ENCODE measurements around the gene PKP2. TPM values are rescaled to one million over a fixed set of nuclear protein-coding genes. Genes with fewer than 3 reads are reported as not detected.

The PKP2 gene
- 25.4 TPM for polyA plus RNA-seq (ENCODE audit: insufficient read length)
- long read RNA-seq, donor 1, full-length matches to known transcripts: 8 of 8 reads
- long read RNA-seq, donor 1, partial matches to known transcripts: 0 of 8 reads
- long read RNA-seq, donor 1, other reads (novel, unspliced or antisense): 0 of 8 reads
- long read RNA-seq, donor 2, full-length matches to known transcripts: 6 of 6 reads
- long read RNA-seq, donor 2, partial matches to known transcripts: 0 of 6 reads
- long read RNA-seq, donor 2, other reads (novel, unspliced or antisense): 0 of 6 reads
- long read RNA-seq, donor 3, full-length matches to known transcripts: 2 of 2 reads
- long read RNA-seq, donor 3, partial matches to known transcripts: 0 of 2 reads
- long read RNA-seq, donor 3, other reads (novel, unspliced or antisense): 0 of 2 reads
- long read RNA-seq, donor 4: 0 reads
- long read RNA-seq, donor 5, full-length matches to known transcripts: 3 of 3 reads
- long read RNA-seq, donor 5, partial matches to known transcripts: 0 of 3 reads
- long read RNA-seq, donor 5, other reads (novel, unspliced or antisense): 0 of 3 reads
- long read RNA-seq, donor 6, full-length matches to known transcripts: 2 of 7 reads
- long read RNA-seq, donor 6, partial matches to known transcripts: 5 of 7 reads
- long read RNA-seq, donor 6, other reads (novel, unspliced or antisense): 0 of 7 reads
- long read RNA-seq, donor 7, full-length matches to known transcripts: 7 of 7 reads
- long read RNA-seq, donor 7, partial matches to known transcripts: 0 of 7 reads
- long read RNA-seq, donor 7, other reads (novel, unspliced or antisense): 0 of 7 reads
- long read RNA-seq, donor 8, full-length matches to known transcripts: 1 of 1 reads
- long read RNA-seq, donor 8, partial matches to known transcripts: 0 of 1 reads
- long read RNA-seq, donor 8, other reads (novel, unspliced or antisense): 0 of 1 reads

- DNase-seq: peak; percentile 70
These were observed at the start of gene PKP2 for GRCh38 chr12:32896432-32897280. PKP2 (minus strand) TSS chr12:32896777; CDS start chr12:32896731, 46 bp downstream.

GRCh38 chr12:32944195-32944594 lies 47.6 kb upstream of the PKP2 start:
- no peak for DNase-seq

GRCh38 chr12:32939801-32940200 lies 43.2 kb upstream of the PKP2 start:
- no peak for DNase-seq

- DNase-seq: no peak
These were observed 30.4 kb upstream of the PKP2 start for GRCh38 chr12:32926963-32927362.

GRCh38 chr12:32926356-32926755 lies 29.8 kb upstream of the PKP2 start:
- DNase-seq: no peak

- DNase-seq: no peak
These were observed 26.1 kb upstream of the PKP2 start for GRCh38 chr12:32922546-32923297.

- no peak for DNase-seq
These were observed 24.8 kb upstream of the PKP2 start for GRCh38 chr12:32921397-32921796.

- no peak for DNase-seq
These were observed 24.0 kb upstream of the PKP2 start for GRCh38 chr12:32920506-32921085.

- peak; percentile 34 for DNase-seq
These were observed 22.6 kb upstream of the PKP2 start for GRCh38 chr12:32918890-32919801.

GRCh38 chr12:32917094-32917611 lies 20.6 kb upstream of the PKP2 start:
- no peak for DNase-seq

- DNase-seq: no peak
These were observed 11.4 kb upstream of the PKP2 start for GRCh38 chr12:32907898-32908476.

- no peak for DNase-seq
These were observed 10.6 kb upstream of the PKP2 start for GRCh38 chr12:32907166-32907565.

GRCh38 chr12:32906399-32907165 lies 10.0 kb upstream of the PKP2 start:
- no peak for DNase-seq

- no peak for DNase-seq
These were observed 7.2 kb upstream of the PKP2 start for GRCh38 chr12:32903763-32904162.

GRCh38 chr12:32903318-32903717 lies 6.7 kb upstream of the PKP2 start:
- DNase-seq: no peak

- DNase-seq: no peak
These were observed 5.9 kb upstream of the PKP2 start for GRCh38 chr12:32902287-32902997.

- no peak for DNase-seq
These were observed 5.0 kb upstream of the PKP2 start for GRCh38 chr12:32901553-32901952.

Data from left kidney (tissue), 8 donors.